GM21529 (cell line): ENCODE data around the gene PKNOX2.
A peak's percentile ranks its signal among the peaks of the same experiment; 100 is the strongest.

Experiments used
- ATAC-seq: cut with Tn5 transposase; IDR thresholded peaks from one replicate; pipeline ENCODE4 v1.9.1; 2021; ENCODE audit not compliant: unreplicated experiment

PKNOX2 gene

DNA sequence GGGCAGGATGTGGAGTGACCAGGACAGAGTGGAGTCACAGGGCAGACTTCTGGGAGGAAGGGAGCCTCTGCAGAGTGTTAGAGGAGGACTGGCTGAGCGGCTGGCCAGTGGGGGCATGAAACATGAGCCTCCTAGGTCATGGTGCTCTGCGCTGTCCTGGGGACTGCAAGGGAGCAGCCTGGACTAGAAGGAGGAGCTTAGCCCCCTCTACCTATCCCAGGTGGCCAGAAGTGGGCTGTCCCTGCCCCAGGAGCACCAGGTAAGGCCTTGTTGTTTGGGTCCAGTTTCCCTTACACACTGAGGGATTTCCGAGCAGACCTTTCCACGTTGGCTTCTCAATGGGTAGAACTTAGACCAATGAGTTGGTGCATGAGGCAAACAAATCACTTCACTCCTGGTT is 7.4 kb downstream of the PKNOX2 start:
- no peak for ATAC-seq

DNA sequence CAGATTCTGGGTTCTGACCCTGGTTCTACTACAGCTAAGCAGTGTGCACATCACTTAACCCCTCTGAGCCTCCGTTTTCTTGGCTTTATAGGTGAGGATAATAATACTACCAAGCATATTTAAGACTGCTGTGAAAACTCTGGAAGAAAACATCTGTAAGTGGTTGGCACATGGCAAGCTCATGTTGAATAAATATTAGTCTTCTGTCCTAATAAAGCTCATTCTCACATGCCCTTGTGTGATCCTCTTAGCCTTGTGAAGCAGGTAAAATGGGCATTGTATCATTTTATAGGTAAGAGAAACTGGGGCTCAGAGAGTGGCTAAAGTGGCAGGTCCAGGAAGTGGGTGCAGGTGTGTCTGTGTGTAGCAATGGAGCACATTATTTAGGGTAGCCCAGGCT is 8.5 kb downstream of the PKNOX2 start:
- ATAC-seq: no peak

DNA sequence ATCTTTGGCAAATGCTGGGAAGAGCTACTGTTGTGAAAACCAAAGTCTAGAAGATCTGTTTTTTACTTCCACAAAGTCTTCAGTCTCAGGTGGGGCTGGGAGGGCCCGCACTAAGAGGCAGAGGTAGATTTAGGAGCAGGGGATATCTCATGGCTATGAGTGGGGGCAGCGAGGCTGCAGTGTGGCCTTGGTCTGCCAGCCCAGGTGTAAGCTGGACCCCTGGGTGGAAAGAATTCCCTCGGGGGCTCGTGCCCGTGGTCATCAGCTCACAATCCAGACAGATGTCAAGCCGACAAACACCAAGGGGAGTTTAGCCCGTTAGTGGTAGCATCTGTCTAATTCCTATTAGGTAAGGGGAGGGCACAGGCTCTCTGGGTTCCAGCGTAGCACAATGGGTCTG is 9.0 kb downstream of the PKNOX2 start:
- no peak for ATAC-seq

DNA sequence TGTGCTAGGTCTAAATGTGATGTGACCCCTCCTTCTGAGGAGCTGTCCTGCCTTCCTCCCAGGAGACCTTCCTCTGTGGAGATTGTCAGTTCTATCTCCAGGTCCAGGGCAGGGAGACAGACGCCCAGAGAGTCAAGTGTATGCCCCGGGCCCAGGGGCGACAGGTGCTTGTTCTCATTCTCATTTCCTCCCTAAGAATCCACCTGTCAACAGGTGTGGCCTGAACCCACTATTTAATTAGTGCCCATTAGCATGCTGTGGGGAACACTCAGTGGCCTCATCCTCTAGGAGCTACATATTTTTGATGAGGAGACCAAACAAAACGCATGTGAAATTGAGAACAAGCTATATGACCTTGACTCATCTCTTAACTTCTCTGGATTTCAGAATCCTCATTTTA is 9.5 kb downstream of the PKNOX2 start:
- ATAC-seq: no peak

DNA sequence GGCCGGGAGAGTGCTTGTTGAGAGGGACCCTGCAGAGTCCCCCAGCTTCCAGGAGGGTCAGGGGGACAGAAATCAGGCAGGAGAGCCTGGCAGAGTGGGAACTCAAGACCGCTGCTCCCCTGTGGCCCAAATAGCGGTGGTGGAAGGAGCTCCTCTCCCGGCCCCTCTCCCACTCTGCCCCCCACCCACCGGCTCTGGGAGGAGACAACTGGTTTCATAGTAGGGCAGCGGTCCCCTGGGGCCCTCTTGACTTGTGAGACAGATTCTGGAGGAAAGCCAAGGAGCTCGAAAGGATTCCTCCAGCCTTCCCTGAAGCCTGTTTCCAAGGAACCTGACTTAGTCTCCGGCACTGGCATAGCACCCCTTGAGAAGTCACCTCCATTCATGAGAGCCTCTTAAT is 10.1 kb downstream of the PKNOX2 start:
- ATAC-seq: no peak

DNA sequence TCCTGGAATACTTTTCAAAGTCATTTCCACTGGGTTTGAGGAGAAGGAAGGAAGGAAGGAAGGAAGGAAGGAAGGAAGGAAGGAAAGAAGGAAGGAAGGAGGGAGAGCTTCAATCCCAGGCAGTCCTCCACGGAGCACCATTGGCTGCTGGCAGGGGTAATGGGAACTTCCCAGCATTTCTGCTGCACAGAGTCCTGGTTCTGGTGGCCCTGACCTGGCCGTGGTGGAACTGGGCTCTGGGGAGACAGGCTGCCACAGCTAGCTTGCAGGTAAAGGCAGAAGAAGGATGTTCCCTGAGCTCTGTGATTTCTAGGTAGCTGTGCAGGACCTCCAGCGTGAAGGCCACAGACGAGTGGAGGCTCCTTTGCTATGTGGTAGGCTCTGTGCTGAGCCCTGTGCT is 10.6 kb downstream of the PKNOX2 start:
- ATAC-seq: no peak

DNA sequence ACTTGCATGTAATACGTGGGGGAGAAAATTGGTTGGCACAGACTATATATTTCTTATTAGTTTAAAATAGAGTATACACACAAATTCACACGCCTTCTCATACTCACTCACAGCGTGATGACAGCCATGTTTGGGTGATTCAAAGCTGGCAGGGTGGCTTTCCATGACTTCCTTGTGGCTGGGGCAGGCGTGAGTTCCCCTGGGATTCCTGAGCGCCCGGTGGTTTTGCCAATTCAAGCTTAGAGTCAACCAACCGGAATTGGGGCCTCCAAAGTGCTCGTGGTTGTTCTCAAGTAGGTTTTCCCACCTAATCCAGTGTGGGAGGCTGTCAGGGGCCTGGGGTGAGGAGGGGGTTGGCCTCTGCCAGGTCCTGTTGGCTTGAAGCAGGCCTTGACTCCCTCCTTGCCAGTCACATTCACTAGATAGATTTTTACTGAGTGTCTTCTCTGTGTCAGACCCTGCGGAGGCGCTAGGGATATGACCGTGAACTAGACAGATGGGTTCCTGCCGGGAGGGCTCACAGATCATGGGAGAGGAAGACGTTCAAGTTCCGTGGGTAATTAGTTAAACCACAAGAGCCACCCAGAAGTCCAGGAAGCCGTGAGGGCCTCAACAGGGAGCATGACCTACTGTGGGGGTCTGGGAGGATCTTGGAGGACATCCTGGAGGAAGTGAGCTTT is 11.5 kb downstream of the PKNOX2 start:
- ATAC-seq: no peak

DNA sequence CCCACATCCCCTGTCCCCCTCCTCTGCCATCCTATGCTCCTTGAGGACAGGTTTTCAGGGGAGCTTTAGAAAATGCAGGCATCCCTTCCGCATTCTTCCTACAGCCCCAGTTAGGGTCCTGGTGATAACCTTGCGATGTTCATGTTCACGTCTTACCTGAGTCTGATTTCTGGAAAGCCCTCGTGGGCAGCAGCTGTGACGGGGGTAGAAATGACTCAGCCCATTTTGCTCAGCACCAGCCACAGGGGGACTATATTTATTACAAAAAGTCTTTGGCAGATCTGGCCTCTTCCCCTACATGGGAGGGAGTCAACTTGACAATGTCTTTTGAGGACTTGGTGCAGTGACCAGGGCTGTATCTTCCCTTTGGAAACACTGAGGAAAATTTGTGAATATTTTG is 12.3 kb downstream of the PKNOX2 start:
- ATAC-seq: peak; percentile 48

DNA sequence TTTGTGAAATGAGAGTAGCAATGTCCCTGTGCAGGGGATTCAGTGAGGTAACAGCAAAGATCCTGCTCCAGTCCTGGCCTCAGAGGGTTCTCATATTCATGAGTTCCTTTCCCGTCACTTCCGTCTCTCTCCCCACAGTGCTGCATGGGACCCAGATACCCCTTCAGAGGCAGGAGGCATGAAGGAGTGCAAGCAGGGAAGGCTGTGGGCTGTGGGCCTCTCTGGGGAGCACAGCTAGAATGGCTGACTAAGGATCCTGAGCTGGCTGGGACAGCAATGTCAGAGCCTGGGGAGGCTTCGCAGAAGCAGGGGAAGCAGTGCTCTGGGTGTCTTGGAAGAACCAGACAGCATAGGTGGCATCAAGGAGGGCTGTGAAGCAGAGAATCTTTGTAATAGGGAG is 13.0 kb downstream of the PKNOX2 start:
- no peak for ATAC-seq

DNA sequence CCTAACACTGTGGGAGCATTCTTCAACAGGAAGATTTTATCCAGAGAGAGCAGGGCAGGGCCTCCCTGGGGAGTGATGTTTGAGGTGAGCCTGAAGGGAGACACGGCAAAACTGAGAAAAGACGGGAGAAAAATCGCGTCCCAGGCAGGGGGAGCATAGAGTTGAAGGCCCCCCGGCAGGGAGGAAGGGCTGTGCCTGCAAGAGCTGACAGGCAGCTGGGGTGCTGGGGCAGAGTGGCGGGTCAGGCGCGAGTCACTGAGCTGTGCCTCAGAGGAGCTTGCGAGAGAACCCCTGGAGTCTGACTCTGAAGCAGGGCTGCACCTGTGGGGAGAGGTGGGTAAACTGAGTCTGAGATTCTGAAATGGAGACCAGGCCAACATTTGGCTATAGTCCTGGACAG is 14.8 kb downstream of the PKNOX2 start:
- ATAC-seq: no peak

DNA sequence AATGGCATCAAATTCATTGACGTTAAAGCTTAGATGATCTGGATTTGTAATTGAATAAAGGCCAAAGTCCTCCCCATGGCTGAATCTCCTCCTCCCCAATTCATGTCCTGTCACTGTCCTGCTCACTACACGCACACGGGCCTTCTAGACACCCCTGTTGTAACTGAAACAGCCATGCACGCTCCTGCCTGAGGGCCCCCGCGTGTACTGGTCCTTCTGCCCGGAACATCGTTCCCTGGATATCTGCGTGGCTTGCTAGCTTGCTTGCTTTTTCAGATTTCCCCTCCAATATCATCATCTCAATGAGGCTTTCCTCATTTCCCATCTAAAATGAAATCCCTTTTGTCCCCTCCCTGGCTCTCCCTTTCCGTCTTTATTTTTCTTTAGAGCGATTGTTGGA is 15.3 kb downstream of the PKNOX2 start:
- ATAC-seq: no peak

DNA sequence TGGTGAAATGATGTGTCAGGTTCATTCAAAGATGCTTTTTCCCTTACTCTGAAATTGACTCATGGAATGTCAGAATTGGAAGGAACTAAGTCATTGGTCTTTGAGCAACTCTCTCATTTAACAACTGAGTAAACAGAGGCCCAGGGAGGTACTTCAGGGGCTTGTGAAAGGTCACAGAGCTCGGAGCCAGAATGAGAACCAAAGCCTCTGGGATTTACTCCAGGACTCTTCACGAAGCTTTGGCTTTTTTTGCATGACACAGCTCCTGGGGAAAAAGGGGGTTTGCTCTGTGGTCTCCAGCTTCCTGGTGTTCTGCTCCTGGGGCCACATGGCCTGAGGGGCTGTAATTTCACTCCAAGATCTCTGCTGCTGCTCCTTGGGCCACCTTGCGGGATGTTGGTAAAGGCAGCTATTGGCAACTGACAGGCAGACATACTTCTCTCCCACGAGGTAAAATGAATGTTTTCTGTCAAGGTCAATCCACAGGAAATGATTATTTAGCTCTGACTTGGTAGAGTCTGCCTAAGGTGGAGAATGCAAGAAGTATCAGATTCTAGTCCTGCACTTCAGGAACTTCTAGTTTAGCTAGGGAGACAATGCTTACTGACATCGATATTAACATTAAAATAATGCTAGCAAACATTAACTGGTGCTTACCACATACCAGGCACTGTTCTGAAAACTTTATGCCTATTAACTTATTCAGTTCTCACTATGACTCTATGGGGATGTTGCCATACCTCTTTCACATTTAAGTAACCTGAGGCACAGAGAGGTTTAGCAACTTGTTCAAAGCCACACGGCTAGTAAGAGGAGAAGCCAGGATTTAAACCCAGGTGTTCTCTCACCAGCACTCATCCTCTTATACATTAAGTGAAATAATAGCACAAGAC is 16.1 kb downstream of the PKNOX2 start:
- peak; percentile 76 for ATAC-seq

DNA sequence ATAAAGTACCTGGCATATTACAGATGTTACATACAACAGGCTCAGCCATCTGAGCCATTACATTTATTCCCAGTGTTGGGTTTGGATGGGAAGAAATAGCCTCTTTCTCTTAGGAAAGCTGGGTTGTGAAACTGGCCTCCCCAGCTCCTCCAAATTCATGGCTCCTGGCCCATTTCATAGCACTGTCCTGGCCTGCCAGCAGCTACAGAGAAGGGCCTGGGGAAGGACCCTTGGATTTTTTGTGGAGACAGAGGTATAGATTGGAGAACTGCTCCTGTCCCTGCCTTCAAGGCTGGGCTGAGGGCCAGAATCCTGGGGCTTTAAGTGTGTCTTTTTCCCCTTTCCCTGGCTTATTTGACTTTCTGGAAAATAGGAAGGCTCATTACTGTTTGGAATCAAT is 18.0 kb downstream of the PKNOX2 start:
- ATAC-seq: no peak

DNA sequence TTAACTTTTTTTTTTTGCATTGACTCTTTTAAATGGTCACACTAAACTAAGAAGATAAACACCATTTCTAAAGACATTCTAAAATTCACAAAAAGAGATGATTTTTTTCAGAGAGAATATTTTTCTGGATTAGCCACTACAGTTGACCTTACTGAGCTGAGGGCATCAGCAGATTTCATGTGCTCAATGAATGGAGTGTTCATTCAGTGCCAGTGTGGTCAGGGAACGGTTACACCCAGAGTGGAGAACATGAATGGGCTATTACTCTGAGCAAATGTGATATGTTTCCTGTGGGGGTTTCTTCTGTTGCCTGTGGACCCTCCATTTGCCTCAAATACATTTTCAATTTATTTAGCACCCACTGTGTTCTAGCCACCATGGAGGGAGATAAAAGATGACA is 19.1 kb downstream of the PKNOX2 start:
- ATAC-seq: no peak

DNA sequence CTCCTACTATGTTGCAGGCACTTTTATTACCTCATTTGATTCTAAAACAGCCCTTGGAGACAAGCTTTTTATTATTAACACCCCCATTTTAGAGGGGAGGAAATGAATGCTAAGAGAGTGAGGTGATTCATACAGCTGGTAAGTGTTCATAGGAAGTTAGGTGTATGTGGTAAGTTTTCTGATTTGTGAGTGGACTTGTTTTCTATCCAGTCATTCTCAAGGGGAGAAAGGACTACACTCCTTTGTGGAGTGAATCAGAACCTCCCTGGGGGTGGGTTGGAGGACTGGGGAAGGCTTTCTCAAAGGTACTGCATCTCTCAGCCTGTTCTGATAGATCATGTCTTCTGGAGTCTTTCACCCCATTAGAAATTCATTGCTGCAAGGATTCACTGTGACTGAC is 23.5 kb downstream of the PKNOX2 start:
- no peak for ATAC-seq

DNA sequence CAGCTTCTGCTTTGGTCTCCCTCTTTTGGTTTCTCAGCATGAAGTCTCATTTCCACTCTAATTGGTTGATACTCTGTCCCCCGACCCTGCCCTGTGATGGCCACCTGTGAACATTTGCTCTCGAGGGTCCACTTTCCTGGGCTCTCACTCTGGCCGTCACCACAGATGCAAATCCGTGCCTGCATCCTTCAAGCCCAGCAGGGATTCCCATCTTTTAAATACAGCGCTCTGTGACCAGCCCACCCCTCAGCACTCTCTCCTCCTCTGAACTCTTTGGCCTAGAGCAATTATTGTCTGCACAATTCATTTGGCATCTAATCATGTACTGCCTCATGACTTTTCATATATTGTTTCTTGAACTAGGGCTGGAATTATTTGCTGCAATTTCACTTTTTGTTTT is 26.0 kb downstream of the PKNOX2 start:
- no peak for ATAC-seq

DNA sequence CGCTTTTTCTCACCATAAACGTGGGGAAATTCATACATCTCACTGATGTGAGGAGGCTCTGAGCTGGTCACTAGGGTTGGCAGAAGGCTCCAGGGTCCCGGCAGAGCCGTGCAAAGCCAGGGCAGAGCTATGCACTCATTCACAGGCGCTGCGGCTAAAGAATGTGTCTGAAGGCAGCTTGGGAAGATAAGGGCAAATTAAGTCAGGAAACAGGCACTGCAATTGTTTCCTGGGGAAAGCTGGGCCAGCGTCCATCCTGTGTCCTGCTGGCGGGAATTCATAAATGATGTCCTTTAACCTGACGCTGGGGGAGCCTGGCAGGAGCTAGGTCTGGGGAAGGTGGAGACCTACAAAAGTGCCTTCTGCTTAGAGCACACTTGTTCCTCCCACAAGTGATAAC is 27.6 kb downstream of the PKNOX2 start:
- no peak for ATAC-seq

DNA sequence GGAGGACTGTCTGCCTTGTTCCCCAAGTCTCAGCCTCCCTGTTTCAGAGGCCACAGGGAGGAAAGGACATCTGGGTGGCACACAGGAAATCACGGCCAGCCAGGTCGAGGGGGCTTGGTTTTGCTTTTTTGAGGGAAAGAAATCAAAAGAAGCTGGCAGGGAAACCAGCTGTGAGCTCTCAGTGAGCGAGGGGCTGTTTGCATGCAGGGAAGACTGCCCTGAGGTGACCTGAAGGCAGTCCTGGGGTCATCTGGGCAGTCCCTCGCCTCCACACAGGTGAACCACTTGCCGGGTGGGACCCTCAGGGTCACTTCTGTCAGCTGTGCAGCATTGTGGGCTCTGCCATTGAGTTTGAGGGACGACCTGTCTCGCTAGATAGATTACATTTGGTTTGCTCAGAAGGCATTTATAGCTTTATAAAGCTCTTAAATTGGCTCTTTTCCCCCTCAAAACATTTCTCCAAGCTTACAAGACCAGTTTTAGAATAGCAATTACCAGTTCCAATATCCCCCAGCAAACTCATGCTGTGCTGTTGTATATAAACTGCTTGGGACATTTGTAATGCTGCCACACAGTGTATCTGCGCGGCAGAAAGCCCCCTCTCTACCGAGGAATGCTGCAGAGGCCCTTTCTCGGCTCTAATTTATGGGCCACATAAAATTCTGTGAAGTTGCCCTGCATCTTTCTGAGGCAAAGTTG is 28.3 kb downstream of the PKNOX2 start:
- ATAC-seq: no peak

DNA sequence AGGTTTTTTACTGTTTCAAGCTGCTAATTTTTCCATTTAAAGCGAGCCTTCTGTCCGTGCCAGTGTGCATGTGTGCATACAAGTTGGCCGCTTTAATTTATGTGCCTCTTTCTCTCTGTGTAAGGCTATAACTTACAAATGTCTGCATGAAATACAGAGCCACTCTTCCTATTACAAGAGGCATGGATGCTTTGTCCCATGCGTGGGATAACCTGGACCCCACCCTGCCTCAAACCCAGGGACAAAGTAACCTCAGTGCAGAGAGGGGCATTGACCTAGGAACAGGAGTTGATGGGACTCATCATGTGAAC is 28.8 kb downstream of the PKNOX2 start:
- ATAC-seq: no peak

DNA sequence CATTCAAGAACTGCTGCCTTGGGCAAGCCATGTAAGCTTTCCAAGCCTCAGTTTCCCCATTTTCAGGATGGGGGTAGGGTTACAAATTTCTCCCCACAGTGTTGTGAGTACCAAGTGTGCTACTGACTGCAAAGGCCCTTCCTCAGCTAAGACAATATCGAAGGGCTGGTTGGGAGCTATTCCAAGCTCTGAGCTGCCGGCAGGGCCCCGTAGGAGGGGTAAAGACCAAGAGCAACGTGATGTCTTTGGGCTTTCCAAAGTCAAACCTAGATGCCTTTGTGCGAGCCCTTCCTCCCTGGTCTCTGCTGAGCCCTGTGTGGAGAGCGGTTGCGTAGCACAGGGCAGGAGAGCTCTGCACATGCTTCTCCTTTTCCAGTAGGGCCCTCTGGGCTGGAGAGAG is 29.3 kb downstream of the PKNOX2 start:
- no peak for ATAC-seq

DNA sequence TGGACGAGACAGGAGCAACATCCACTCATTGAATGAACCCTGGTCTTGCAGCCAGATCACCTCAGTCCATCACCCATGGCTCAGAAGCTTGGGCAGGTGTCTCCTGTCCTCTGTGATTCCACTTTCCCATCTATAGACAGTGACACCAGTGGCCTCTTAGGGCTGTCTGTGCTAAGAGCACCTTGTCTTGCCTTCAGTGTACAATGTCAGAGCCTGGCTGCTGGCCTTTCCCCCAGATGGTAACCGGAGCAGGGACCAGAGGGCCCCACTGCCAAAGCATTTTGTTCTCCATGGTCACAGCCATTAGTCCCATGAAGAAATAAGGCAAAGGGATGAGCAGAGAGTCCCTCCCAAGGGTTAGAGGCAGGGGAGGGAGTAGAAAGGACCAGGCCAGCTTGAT is 35.4 kb downstream of the PKNOX2 start:
- no peak for ATAC-seq

DNA sequence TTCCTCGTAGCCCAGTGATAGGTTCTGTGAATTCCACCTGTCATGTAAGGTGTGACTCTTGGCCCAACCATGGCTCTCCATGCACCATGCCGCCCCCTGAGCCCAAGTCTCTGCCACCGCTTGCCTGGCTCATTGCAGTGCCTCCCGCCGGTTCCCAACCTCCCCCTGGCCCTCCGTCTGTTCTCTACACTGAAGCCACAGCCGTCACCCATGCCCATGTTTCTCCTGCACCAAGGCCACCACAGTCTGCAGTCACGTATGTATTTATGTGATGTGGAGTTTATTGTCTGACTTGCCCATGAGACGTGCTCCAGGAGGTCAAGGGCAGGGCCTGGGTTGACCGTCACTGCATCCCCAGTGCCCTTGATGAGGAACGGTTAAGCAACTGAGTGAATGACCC is 35.9 kb downstream of the PKNOX2 start:
- no peak for ATAC-seq
